Smooth muscle cell (in vitro differentiated cells): ENCODE results near the gene PDGFRB. TPM values are rescaled to one million over a fixed set of nuclear protein-coding genes. Genes with fewer than 3 reads are reported as not detected.

Experiments used
- DNase-seq: peaks from one replicate; lab custom pipeline; 2025; ENCODE audit not compliant: unreplicated experiment; lab: John Stamatoyannopoulos, UW
- H2AFZ ChIP-seq: fragments of 200-600 bp; sonication (generic); 2 replicates; pipeline ENCODE4 v1.6.0; 2016; ENCODE audit warnings: antibody characterized with exemption, low read depth, mild to moderate bottlenecking
- H3F3A ChIP-seq: fragments of 200-600 bp; sonication (generic); 2 replicates; pipeline ENCODE4 v1.6.0; 2017; ENCODE audit warnings: antibody characterized with exemption, low read depth
- H3K27ac ChIP-seq: fragments of 200-600 bp; sonication (generic); 2 replicates; pipeline ENCODE4 v1.5.1; 2016; ENCODE audit warnings: low read depth, mild to moderate bottlenecking
- H3K27me3 ChIP-seq: fragments of 200-600 bp; sonication (generic); 2 replicates; pipeline ENCODE4 v1.6.1; 2016; ENCODE audit warnings: low read depth, mild to moderate bottlenecking
- H3K36me3 ChIP-seq: fragments of 200-600 bp; sonication (generic); 2 replicates; pipeline ENCODE4 v1.5.1; 2016; ENCODE audit warnings: low read depth
- H3K4me1 ChIP-seq: fragments of 200-600 bp; sonication (generic); 2 replicates; pipeline ENCODE4 v1.5.1; 2016; ENCODE audit warnings: low read depth
- H3K4me2 ChIP-seq: fragments of 200-600 bp; sonication (generic); 2 replicates; pipeline ENCODE4 v1.6.0; 2016; ENCODE audit warnings: mild to moderate bottlenecking
- H3K4me3 ChIP-seq: fragments of 200-600 bp; sonication (generic); 2 replicates; pipeline ENCODE4 v1.5.1; 2016; ENCODE audit warnings: mild to moderate bottlenecking
- H3K79me2 ChIP-seq: fragments of 200-600 bp; sonication (generic); 2 replicates; pipeline ENCODE4 v1.6.0; 2016; ENCODE audit warnings: low read depth, mild to moderate bottlenecking
- H3K9ac ChIP-seq: fragments of 200-600 bp; sonication (generic); 2 replicates; pipeline ENCODE4 v1.6.0; 2016; ENCODE audit warnings: low read depth
- H3K9me3 ChIP-seq: fragments of 200-600 bp; sonication (generic); replicated peaks from 2 replicates; pipeline ENCODE4 v1.5.1; 2016; ENCODE audit warnings: low read depth
- H4K20me1 ChIP-seq: fragments of 200-600 bp; sonication (generic); 2 replicates; pipeline ENCODE4 v1.6.0; 2016; ENCODE audit warnings: low read depth
- WGBS: methylation state at CpG from one replicate; pipeline ENCODE4 v1.1.7; 2016; ENCODE audit warnings: low lambda C conversion rate; 5-methylcytosine and 5-hydroxymethylcytosine counted together
- polyA plus RNA-seq: library from polyadenylated mRNA; unstranded; fragments of >200 nt; fragmentation: Nextera tagmentation; extraction: Ambion mirVana; gene quantifications from 2 replicates; pipeline ENCODE4 v1.2.1, GENCODE V29; 2016
- total RNA-seq: library from RNA; depleted of rRNA; stranded (reverse); fragments of >200 nt; gene quantifications from 2 replicates; pipeline ENCODE4 v1.2.3, GENCODE V29; 2014
- TF ChIP-seq, protein P1 (sequence below): fragments of 200-600 bp; sonication (generic); IDR thresholded peaks from 2 replicates; pipeline ENCODE4 v1.5.1; 2017; ENCODE audit warnings: borderline replicate concordance, mild to moderate bottlenecking, antibody characterized with exemption; ENCODE audit not compliant: insufficient read depth, poor library complexity, severe bottlenecking

Gene PDGFRB
- total and polyA plus RNA-seq, 2 experiments from 2014 or later, result 370 to 522 TPM

DNA sequence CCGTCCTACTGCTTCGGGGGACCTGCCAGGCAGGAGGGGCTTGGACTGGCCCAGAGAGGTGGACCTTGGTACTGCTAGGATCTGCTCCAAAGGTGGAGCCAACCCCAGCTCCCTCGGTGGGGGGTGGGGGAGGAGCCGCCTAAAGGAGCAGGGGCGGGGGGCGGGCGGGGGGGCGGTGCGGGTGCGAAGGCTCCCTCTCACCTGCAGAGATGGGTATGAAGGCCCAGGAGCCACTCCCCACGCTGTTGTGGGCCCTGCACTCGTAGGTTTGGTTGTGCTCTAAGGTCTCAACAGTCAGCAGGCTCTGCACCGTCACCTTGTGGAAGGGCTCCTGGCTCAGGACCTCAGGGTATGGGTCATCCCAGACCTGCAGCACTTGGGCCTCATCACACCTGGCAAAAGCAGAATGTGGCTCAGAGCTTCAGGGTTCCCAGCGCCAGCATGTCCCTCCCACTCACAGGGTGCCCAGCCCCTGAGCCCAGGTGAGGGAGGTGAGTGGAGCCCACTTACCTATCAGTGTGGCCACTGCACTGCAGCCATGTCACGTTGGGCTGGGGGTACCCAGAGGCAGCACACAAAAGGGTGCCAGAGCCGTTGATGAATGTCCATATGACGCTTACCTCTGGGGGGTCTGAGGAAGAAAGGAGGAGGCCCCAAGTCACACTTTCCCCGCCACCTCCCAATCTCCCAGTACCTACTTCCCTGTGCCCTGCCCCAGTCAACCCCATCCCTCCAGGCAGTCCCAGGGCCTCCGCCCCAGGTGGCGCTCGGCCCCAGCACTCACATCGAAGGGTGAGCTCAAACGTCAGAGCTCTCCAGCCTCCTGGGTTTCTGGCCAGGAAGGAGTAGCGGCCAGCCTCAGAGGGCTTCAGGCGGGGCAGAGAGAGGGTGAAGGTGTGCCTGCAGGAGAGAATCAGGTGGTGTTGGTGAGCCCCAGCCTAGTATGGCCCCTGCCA, 85.7 kb downstream of the PDGFRB start:
- Histone ChIP-seq H3F3A (peaks cover 7% of the 10 kb centered on the region), H4K20me1 (no peaks in the 10 kb centered on the region), H3K9ac (no peak overlapping the region), H2AFZ (no peak overlapping the region), H3K4me1 (peaks cover 14% of the 10 kb centered on the region), H3K27ac (no peak overlapping the region), H3K4me2 (no peak overlapping the region), H3K9me3 (no peaks in the 10 kb centered on the region), H3K27me3 (no peaks in the 10 kb centered on the region), H3K36me3 (no peaks in the 10 kb centered on the region), H3K79me2 (no peaks in the 10 kb centered on the region), H3K4me3 (no peak overlapping the region)
- WGBS, result 91% methylated on average over 22 of the region's 25 CpGs
- TF ChIP-seq, protein P1, sequence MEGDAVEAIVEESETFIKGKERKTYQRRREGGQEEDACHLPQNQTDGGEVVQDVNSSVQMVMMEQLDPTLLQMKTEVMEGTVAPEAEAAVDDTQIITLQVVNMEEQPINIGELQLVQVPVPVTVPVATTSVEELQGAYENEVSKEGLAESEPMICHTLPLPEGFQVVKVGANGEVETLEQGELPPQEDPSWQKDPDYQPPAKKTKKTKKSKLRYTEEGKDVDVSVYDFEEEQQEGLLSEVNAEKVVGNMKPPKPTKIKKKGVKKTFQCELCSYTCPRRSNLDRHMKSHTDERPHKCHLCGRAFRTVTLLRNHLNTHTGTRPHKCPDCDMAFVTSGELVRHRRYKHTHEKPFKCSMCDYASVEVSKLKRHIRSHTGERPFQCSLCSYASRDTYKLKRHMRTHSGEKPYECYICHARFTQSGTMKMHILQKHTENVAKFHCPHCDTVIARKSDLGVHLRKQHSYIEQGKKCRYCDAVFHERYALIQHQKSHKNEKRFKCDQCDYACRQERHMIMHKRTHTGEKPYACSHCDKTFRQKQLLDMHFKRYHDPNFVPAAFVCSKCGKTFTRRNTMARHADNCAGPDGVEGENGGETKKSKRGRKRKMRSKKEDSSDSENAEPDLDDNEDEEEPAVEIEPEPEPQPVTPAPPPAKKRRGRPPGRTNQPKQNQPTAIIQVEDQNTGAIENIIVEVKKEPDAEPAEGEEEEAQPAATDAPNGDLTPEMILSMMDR, result no peak
- no peak for DNase-seq

DNA sequence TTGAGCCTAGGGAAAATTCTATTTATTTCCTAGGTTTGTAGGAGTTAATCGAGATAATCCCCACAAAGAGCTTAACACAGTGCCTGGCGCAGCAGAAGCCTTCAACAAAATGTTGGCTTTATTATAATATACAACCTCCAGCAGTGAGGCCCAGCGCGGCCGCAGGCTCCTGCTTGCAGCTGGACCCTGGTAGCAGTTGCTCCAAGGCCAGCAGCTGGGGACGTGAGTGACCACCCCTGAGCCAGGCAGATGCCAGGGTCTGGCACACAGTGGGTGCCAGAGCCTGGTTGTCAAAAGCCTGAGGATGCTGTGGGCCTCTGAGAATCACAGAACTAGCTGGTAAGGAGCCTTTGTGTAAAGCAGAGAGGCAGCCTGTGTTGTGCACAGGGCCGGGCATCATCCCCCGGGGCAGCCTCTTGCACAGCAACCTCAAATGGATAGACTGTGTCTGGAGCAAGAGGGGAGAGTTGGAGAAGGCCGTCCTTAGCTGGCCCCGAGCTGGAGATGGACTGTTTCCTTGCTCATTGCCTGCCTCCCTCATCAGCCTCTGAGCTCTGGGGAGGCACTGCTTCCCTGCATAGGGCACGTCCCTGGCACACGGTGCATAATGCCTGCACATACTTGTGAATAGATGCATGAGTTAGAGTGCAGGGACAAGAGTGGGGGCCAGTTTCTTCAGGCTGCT, 86.5 kb downstream of the PDGFRB start:
- no peak for DNase-seq
- 92% methylated on average over 12 of the region's 12 CpGs for WGBS
- no peaks in the 10 kb centered on the region for H3K36me3 ChIP-seq
- no peak overlapping the region for H3K4me2 ChIP-seq
- H3K9ac ChIP-seq, result no peak overlapping the region
- H3K4me1 ChIP-seq, result peaks cover 23% of the 10 kb centered on the region
- no peaks in the 10 kb centered on the region for H3K79me2 ChIP-seq
- H3K4me3 ChIP-seq, result no peak overlapping the region
- H3K9me3 ChIP-seq, result no peaks in the 10 kb centered on the region
- TF ChIP-seq, protein P1, result no peak
- H3F3A ChIP-seq, result peaks cover 7% of the 10 kb centered on the region
- H2AFZ ChIP-seq, result no peak overlapping the region
- H4K20me1 ChIP-seq, result no peaks in the 10 kb centered on the region
- no peak overlapping the region for H3K27ac ChIP-seq
- no peaks in the 10 kb centered on the region for H3K27me3 ChIP-seq

DNA sequence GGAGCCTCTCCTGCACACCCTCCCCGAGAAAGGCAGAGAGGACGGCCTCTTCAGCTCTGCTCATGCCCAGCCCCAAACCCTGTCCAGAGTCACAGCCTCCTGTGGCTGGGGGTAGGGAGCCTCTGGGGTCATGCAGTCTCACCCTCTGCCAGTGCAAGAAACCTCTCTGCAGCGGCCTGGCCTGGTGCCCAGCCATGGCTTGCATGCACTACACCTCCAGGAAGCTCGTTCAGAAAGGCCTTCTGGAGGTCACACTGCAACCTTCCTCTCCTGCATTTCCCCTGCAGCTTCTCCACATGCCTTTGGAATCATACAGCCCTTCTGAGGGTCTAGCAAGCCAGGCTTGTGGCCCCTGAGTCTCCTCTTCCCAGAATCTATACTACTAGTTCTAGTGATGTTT, 87.2 kb downstream of the PDGFRB start:
- peaks cover 23% of the 10 kb centered on the region for H3K4me1 ChIP-seq
- peaks cover 7% of the 10 kb centered on the region for H3F3A ChIP-seq
- H3K9me3 ChIP-seq, result no peaks in the 10 kb centered on the region
- no peaks in the 10 kb centered on the region for H4K20me1 ChIP-seq
- H3K4me3 ChIP-seq, result no peak overlapping the region
- no peaks in the 10 kb centered on the region for H3K36me3 ChIP-seq
- no peak overlapping the region for H3K4me2 ChIP-seq
- no peak for DNase-seq
- H3K9ac ChIP-seq, result no peak overlapping the region
- no peak overlapping the region for H2AFZ ChIP-seq
- no peaks in the 10 kb centered on the region for H3K79me2 ChIP-seq
- 82% methylated on average over 4 of the region's 4 CpGs for WGBS
- TF ChIP-seq, protein P1, result no peak
- H3K27me3 ChIP-seq, result no peaks in the 10 kb centered on the region
- H3K27ac ChIP-seq, result no peak overlapping the region
